K562 (cell line): ENCODE measurements around the gene NAA10. TPM values are rescaled to one million over a fixed set of nuclear protein-coding genes. Genes with fewer than 3 reads are reported as not detected.
A peak's percentile ranks its signal among the peaks of the same experiment; 100 is the strongest.

ENCODE experiments used
- ATAC-seq: fragments of 200-7000 bp; cut with Tn5 transposase; 3 replicates; pipeline ENCODE4 v1.9.1; 2020; ENCODE audit warnings: moderate library complexity
- BruUV-seq: library from RNA; stranded (reverse); fragments of 400-500 nt; replicated peaks from 2 replicates; lab custom pipeline; 2021; lab: Mats Ljungman, UMichigan
- CTCF ChIA-PET: fragments of 300-600 bp; formaldehyde crosslinking; extraction: SDS; loops from one replicate; lab custom pipeline; 2021; ENCODE audit warnings: low intra/inter-chr PET ratio; lab: Yijun Ruan, JAX
- POLR2A ChIA-PET: fragments of 300-600, 350-650 bp; sonication (Branson Sonifier 250); formaldehyde crosslinking; extraction: SDS; loops from one replicate; lab custom pipeline; 2021; ENCODE audit warnings: antibody characterized with exemption, inconsistent platforms; lab: Yijun Ruan, JAX
- DNase-seq, 4 experiments: peaks; one replicate each; pipeline versions ENCODE4 v3.0.0 to v3.0.0-alpha.2; 2011 to 2018; ENCODE audit warnings: low spot score in 3 of 4, mixed read lengths in 3 of 4; ENCODE audit errors: extremely low read depth in 1 of 4
- FAIRE-seq: peaks from 2 replicates; lab custom pipeline; 2011; peaks lifted over from hg19 to GRCh38; lab: Jason Lieb, UNC
- H2AFZ ChIP-seq: 2 replicates; pipeline ENCODE4 v1.6.0; 2011; ENCODE audit warnings: low read depth, low read length, control low read depth, inconsistent platforms
- H3K27ac ChIP-seq: fragments of 200-600 bp; 3 replicates; pipeline ENCODE4 v1.8.0; 2011; ENCODE audit warnings: low read depth, mild to moderate bottlenecking, control low read depth, inconsistent platforms, low read length, moderate library complexity, mixed read lengths; ENCODE audit errors: extremely low read depth
- H3K27me3 ChIP-seq, 2 experiments: fragments of 300-600 bp in 1 of 2; 2 replicates in 1 of 2; 3 replicates in 1 of 2; pipeline versions ENCODE4 v1.6.0 to v1.8.0; 2011; ENCODE audit warnings: inconsistent platforms in 2 of 2, low read length in 2 of 2, mild to moderate bottlenecking in 1 of 2, mixed read lengths in 1 of 2, moderate library complexity in 1 of 2; ENCODE audit not compliant: control insufficient read depth in 2 of 2, insufficient read depth in 2 of 2
- H3K36me3 ChIP-seq: fragments of 300-600 bp; 3 replicates; pipeline ENCODE4 v1.8.0; 2011; ENCODE audit warnings: mild to moderate bottlenecking, low read length, inconsistent platforms; ENCODE audit not compliant: control insufficient read depth, insufficient read depth
- H3K4me1 ChIP-seq, 2 experiments: fragments of 200-600 bp in 1 of 2; replicated peaks in 1 of 2; 2 replicates in 1 of 2; 3 replicates in 1 of 2; pipeline versions ENCODE4 v1.5.1 to v1.8.0; 2011; ENCODE audit warnings: inconsistent platforms in 2 of 2, low read length in 2 of 2, mild to moderate bottlenecking in 1 of 2, mixed read lengths in 1 of 2, moderate library complexity in 1 of 2; ENCODE audit not compliant: control insufficient read depth in 2 of 2, insufficient read depth in 2 of 2
- H3K4me2 ChIP-seq: 2 replicates; pipeline ENCODE4 v1.6.1; 2011; ENCODE audit warnings: low read length, control low read depth, inconsistent platforms, mixed read lengths; ENCODE audit not compliant: insufficient read depth
- H3K4me3 ChIP-seq: fragments of 200-600 bp; sonication (generic), shearing (Covaris generic); 2 replicates; pipeline ENCODE4 v1.5.1; 2016; ENCODE audit warnings: control low read depth, inconsistent platforms
- H3K79me2 ChIP-seq: fragments of 200-600 bp; 3 replicates; pipeline ENCODE4 v1.8.0; 2011; ENCODE audit warnings: low read length, inconsistent platforms; ENCODE audit not compliant: control insufficient read depth, insufficient read depth
- H3K9ac ChIP-seq, 2 experiments: 2 replicates each; pipeline versions ENCODE4 v1.6.0 to v1.6.1; 2011; ENCODE audit warnings: low read depth in 2 of 2, low read length in 2 of 2, control low read depth in 1 of 2, inconsistent platforms in 1 of 2, mild to moderate bottlenecking in 1 of 2, mixed read lengths in 1 of 2; ENCODE audit not compliant: insufficient read depth in 1 of 2
- H3K9me1 ChIP-seq: one replicate; pipeline ENCODE4 v1.6.0; 2011; ENCODE audit warnings: inconsistent platforms, mild to moderate bottlenecking, low read length, moderate library complexity; ENCODE audit not compliant: control insufficient read depth, insufficient read depth
- H3K9me3 ChIP-seq: replicated peaks from 2 replicates; pipeline ENCODE4 v1.5.1; 2011; ENCODE audit warnings: low read depth, low read length, inconsistent platforms; ENCODE audit not compliant: control insufficient read depth, insufficient read depth
- H4K20me1 ChIP-seq: replicated peaks from 2 replicates; pipeline ENCODE4 v1.6.1; 2011; ENCODE audit warnings: low read length, inconsistent platforms, mixed read lengths; ENCODE audit not compliant: control insufficient read depth, insufficient read depth
- ARNT ChIP-seq, 2 experiments: fragments of 450-650 bp; IDR thresholded peaks; 2 replicates each; pipeline ENCODE4 v1.6.1; 2016; ENCODE audit warnings: mild to moderate bottlenecking in 1 of 2
- CCNT2 ChIP-seq: IDR thresholded peaks from 2 replicates; pipeline ENCODE4 v1.6.1; 2011; ENCODE audit warnings: borderline replicate concordance, low read depth, mild to moderate bottlenecking, moderate library complexity, mixed read lengths, low read length; ENCODE audit not compliant: insufficient read length; ENCODE audit errors: extremely low read depth
- DNMT1 ChIP-seq: fragments of 450-650 bp; IDR thresholded peaks from 2 replicates; pipeline ENCODE4 v1.6.1; 2016; ENCODE audit warnings: antibody characterized with exemption, mild to moderate bottlenecking
- NCOA1 ChIP-seq: fragments of 450-650 bp; IDR thresholded peaks from 2 replicates; pipeline ENCODE4 v1.6.1; 2016; ENCODE audit warnings: low read depth
- RNF2 ChIP-seq: sonication (generic); IDR thresholded peaks from 2 replicates; pipeline ENCODE4 v1.6.1; 2016
- SIRT6 ChIP-seq: IDR thresholded peaks from one replicate; pipeline ENCODE4 v1.6.1; 2012; ENCODE audit warnings: low read depth, mild to moderate bottlenecking, control low read depth, inconsistent platforms, low read length, moderate library complexity
- SP1 ChIP-seq: sonication (generic); formaldehyde crosslinking; IDR thresholded peaks from 2 replicates; pipeline ENCODE4 v1.8.1; 2022; ENCODE audit warnings: mild to moderate bottlenecking, missing genetic modification reagents
- ZNF146 ChIP-seq: IDR thresholded peaks from one replicate; pipeline ENCODE4 v1.6.1; 2018; ENCODE audit warnings: missing compliant biosample characterization; ENCODE audit not compliant: unreplicated experiment
- ZNF512 ChIP-seq: IDR thresholded peaks from 2 replicates; pipeline ENCODE4 v1.6.1; 2016; ENCODE audit warnings: missing genetic modification characterization, missing compliant biosample characterization
- ZNF584 ChIP-seq: fragments of 200-800 bp; sonication (Bioruptor generic); IDR thresholded peaks from 2 replicates; pipeline ENCODE4 v1.6.1; 2016; ENCODE audit warnings: low read depth, mild to moderate bottlenecking, missing genetic modification characterization, missing compliant biosample characterization
- WGBS: fragments of 100-300 bp; shearing (Covaris generic); methylation state at CpG from one replicate; pipeline ENCODE4 v1.1.6; 2016; ENCODE audit warnings: low coverage, mixed read lengths; ENCODE audit not compliant: insufficient coverage; ENCODE audit errors: missing lambda C conversion rate; 5-methylcytosine and 5-hydroxymethylcytosine counted together
- in situ Hi-C: fragments of 300-500 bp; cut with MboI; formaldehyde crosslinking; loops from 4 replicates; pipeline ENCODE4 v1.15.0; 2018; ENCODE audit warnings: inconsistent platforms, mixed read lengths
- intact Hi-C: fragments of 100-400 bp; cut with micrococcal nuclease; formaldehyde crosslinking; loops from 2 replicates; pipeline ENCODE4 v1.14.2; 2022
- polyA plus RNA-seq, 8 experiments: library from polyadenylated mRNA; depleted of rRNA in 4 of 8; stranded (reverse) in 5 of 8; unstranded in 3 of 8; fragments of >200 nt; fragmentation: Nextera tagmentation in 2 of 8; fragmentation: Illumina TruSeq in 1 of 8; extraction: Ambion mirVana in 2 of 8; extraction: Trizol in 1 of 8; gene quantifications; 2 replicates each; pipeline versions ENCODE4 v1.2.1 to v1.2.3, GENCODE V29; 2011 to 2014; ENCODE audit warnings: inconsistent platforms in 1 of 8, missing spikeins in 1 of 8
- total RNA-seq, 7 experiments: library from RNA; depleted of rRNA in 6 of 7; stranded (reverse); fragments of >200 nt in 6 of 7; fragmentation: Illumina TruSeq in 2 of 7; extraction: Trizol in 2 of 7; gene quantifications; 2 replicates each; pipeline versions ENCODE4 v1.2.1 to v1.2.3, GENCODE V29; 2011 to 2021; ENCODE audit warnings: low replicate concordance in 1 of 7

The NAA10 gene
- total and polyA plus RNA-seq, 9 of the 15 experiments (the other 6 are each of a cell fraction or from before 2014, with no cell fraction given), result 11.1 to 250 (median 134) TPM

- in situ Hi-C loops, result no loop called here
- Histone ChIP-seq H3K79me2 (no peaks in the 10 kb centered on the region), H3K4me2 (no peak overlapping the region), H3K36me3 (peaks cover 31% of the 10 kb centered on the region; the same call in 2 of the 3 replicates), H3K4me3 (no peak overlapping the region), H4K20me1 (peaks cover 5% of the 10 kb centered on the region; the same call in 1 of the 2 replicates), H3K9me1 (no peaks in the 10 kb centered on the region)
- FAIRE-seq, result no peak
- DNase-seq, result no peak
- BruUV-seq, result no TSS peak
- CTCF ChIA-PET, result no interaction called here
- intact Hi-C loops, result no loop called here
- TF ChIP-seq RNF2, result no peak
- TF ChIP-seq DNMT1, result no peak
- no peak for TF ChIP-seq ARNT (IDR thresholded peaks at IDR 0.05)
- TF ChIP-seq ZNF584 (CRISPR knock-in tag), result no peak
- TF ChIP-seq NCOA1, result no peak
- TF ChIP-seq ZNF512 (tag), result no peak
- TF ChIP-seq SIRT6, result no peak
- no peak for TF ChIP-seq ZNF146
- TF ChIP-seq SP1 (CRISPR knock-in tag), result no peak
- TF ChIP-seq CCNT2, result no peak
- TF ChIP-seq, all 486 proteins: peak for 0
- H2AFZ ChIP-seq, result no peak overlapping the region
- peak overlapping the region in 1 of 2 experiments; percentile 26; a peak in 2 of 4 replicates for H3K9ac ChIP-seq
- no peaks in the 10 kb centered on the region for H3K27me3 ChIP-seq
- WGBS, result 64% methylated on average over 6 of the region's 17 CpGs
- peaks cover 0 to 32% of the 10 kb centered on the region in 2 experiments; a peak in 3 of 5 replicates for H3K4me1 ChIP-seq
- POLR2A ChIA-PET, result interaction anchor here (0.6 to 0.9 kb wide), 2 partner anchors 11 to 16 kb away, joined by 3 to 4 read pairs; no protein-coding TSS in a partner anchor
- no peak for ATAC-seq
- no peak overlapping the region for H3K27ac ChIP-seq
- no peaks in the 10 kb centered on the region for H3K9me3 ChIP-seq
These were observed 21.6 kb downstream of the NAA10 start for GRCh38 chrX:153913211-153913610.
